Glutamatergic neuron (in vitro differentiated cells): Measurements from ENCODE around the gene AOAH. TPM values are rescaled to one million over a fixed set of nuclear protein-coding genes. Genes with fewer than 3 reads are reported as not detected.

Source experiments
- DNase-seq: peaks from one replicate; pipeline ENCODE4 v3.0.0; 2022
- H3K27ac Mint-ChIP-seq: one replicate; pipeline ENCODE4 v1.8.0; 2020; ENCODE audit warnings: mild to moderate bottlenecking, mixed read lengths, inconsistent platforms; ENCODE audit not compliant: unreplicated experiment
- H3K27me3 Mint-ChIP-seq: one replicate; pipeline ENCODE4 v1.8.0; 2020; ENCODE audit warnings: mild to moderate bottlenecking, moderate library complexity, mixed read lengths, inconsistent platforms; ENCODE audit not compliant: unreplicated experiment
- H3K36me3 Mint-ChIP-seq: one replicate; pipeline ENCODE4 v1.8.0; 2020; ENCODE audit warnings: mild to moderate bottlenecking, mixed read lengths, inconsistent platforms; ENCODE audit not compliant: unreplicated experiment
- H3K4me1 Mint-ChIP-seq: one replicate; pipeline ENCODE4 v1.8.0; 2020; ENCODE audit warnings: mild to moderate bottlenecking, low read depth, mixed read lengths, inconsistent platforms; ENCODE audit not compliant: unreplicated experiment
- H3K4me3 Mint-ChIP-seq: one replicate; pipeline ENCODE4 v1.8.0; 2020; ENCODE audit warnings: mild to moderate bottlenecking, mixed read lengths, inconsistent platforms; ENCODE audit not compliant: unreplicated experiment
- H3K9me3 Mint-ChIP-seq: one replicate; pipeline ENCODE4 v1.8.0; 2020; ENCODE audit warnings: mild to moderate bottlenecking, moderate library complexity, mixed read lengths, inconsistent platforms; ENCODE audit not compliant: unreplicated experiment
- CTCF ChIP-seq: fragments of 200-600 bp; sonication (generic); IDR thresholded peaks from one replicate; pipeline ENCODE4 v1.5.0; 2021; ENCODE audit not compliant: partially characterized antibody, unreplicated experiment
- total RNA-seq: library from RNA; stranded (reverse); fragmentation: NEBNext Ultra II Directional; extraction: Animal tissue kit (Norgen Biotek cat#: 25700); gene quantifications from one replicate; pipeline ENCODE4 v1.2.1, GENCODE V29; 2021; ENCODE audit not compliant: unreplicated experiment

The AOAH gene
- total RNA-seq, 1 donor from 2014 or later: not detected

- peaks cover 16% of the 10 kb centered on the region for H3K36me3 Mint-ChIP-seq
- DNase-seq: no peak
Observed at GRCh38 chr7:36464271-36464670, 260.0 kb downstream of the AOAH start.

More at GRCh38 chr7:36464271-36464670, 260.0 kb downstream of the AOAH start:
- H3K27ac Mint-ChIP-seq: no peak overlapping the region
- H3K9me3 Mint-ChIP-seq: peaks cover 2% of the 10 kb centered on the region
- H3K4me1 Mint-ChIP-seq: peaks cover 6% of the 10 kb centered on the region
- peaks cover 4% of the 10 kb centered on the region for H3K27me3 Mint-ChIP-seq
- TF ChIP-seq CTCF: no peak
- no peak overlapping the region for H3K4me3 Mint-ChIP-seq
